Measurements from ENCODE around the gene CUTA.
"Not testable (repeated sequence)": the region's sequence is repeated elsewhere in the genome, so short reads cannot be mapped to it uniquely, and the experiment has no call there.

The CUTA gene

GRCh38 chr6:33399881-33400280, 18.0 kb downstream of the CUTA start:
- not testable (repeated sequence) for DNase-seq; H3K4me1 ChIP-seq (ENCODE audit: control insufficient read depth, low read depth, low read length); H4K8ac ChIP-seq (ENCODE audit: low read depth, low read length); H3K27me3 ChIP-seq (ENCODE audit: insufficient read depth, low read length, poor library complexity); H3K9ac ChIP-seq (ENCODE audit: low read length); H2BK15ac ChIP-seq (replicated peaks; ENCODE audit: low read depth); H3K4me2 ChIP-seq (ENCODE audit: low read length); H2AK5ac ChIP-seq (ENCODE audit: low read length); H3K18ac ChIP-seq (ENCODE audit: low read length); H3K56ac ChIP-seq (ENCODE audit: low read length); H2BK5ac ChIP-seq (ENCODE audit: low read length); H2BK120ac ChIP-seq (ENCODE audit: low read depth, low read length); H3K4ac ChIP-seq (ENCODE audit: low read depth, low read length); H3K4me3 ChIP-seq (ENCODE audit: low read length); H3K23ac ChIP-seq (ENCODE audit: low read length); H3K27ac ChIP-seq (ENCODE audit: low read depth, low read length); H4K5ac ChIP-seq (ENCODE audit: low read length)
- H3K79me2 ChIP-seq (ENCODE audit: control insufficient read depth, insufficient read depth, low read length) = peaks cover 24% of the 10 kb centered on the region
- WGBS (ENCODE audit: extremely low coverage, insufficient coverage, low lambda C conversion rate) = no CpG with 5 or more reads among the region's 6 CpGs
- peaks cover 20% of the 10 kb centered on the region for H3K36me3 ChIP-seq (ENCODE audit: control insufficient read depth, insufficient read depth, low read length)
- H3K79me1 ChIP-seq (ENCODE audit: low read length) = peaks cover 14% of the 10 kb centered on the region

- not testable (repeated sequence) for H4K8ac ChIP-seq (ENCODE audit: low read depth, low read length); H3K4ac ChIP-seq (ENCODE audit: low read depth, low read length); H3K4me3 ChIP-seq (ENCODE audit: low read length); H2BK120ac ChIP-seq (ENCODE audit: low read depth, low read length); H4K5ac ChIP-seq (ENCODE audit: low read length); H2AK5ac ChIP-seq (ENCODE audit: low read length); H3K27me3 ChIP-seq (ENCODE audit: insufficient read depth, low read length, poor library complexity); DNase-seq; H2BK5ac ChIP-seq (ENCODE audit: low read length); H2BK15ac ChIP-seq (replicated peaks; ENCODE audit: low read depth); H3K27ac ChIP-seq (ENCODE audit: low read depth, low read length); H3K23ac ChIP-seq (ENCODE audit: low read length); H3K56ac ChIP-seq (ENCODE audit: low read length); H3K9ac ChIP-seq (ENCODE audit: low read length); H3K4me1 ChIP-seq (ENCODE audit: control insufficient read depth, low read depth, low read length); H3K18ac ChIP-seq (ENCODE audit: low read length); H3K4me2 ChIP-seq (ENCODE audit: low read length)
- Histone ChIP-seq H3K36me3 (ENCODE audit: control insufficient read depth, insufficient read depth, low read length) (peaks cover 11% of the 10 kb centered on the region), H3K79me2 (ENCODE audit: control insufficient read depth, insufficient read depth, low read length) (peaks cover 36% of the 10 kb centered on the region), H3K79me1 (ENCODE audit: low read length) (peaks cover 15% of the 10 kb centered on the region)
- no CpG with 5 or more reads among the region's 3 CpGs for WGBS (ENCODE audit: extremely low coverage, insufficient coverage, low lambda C conversion rate)
Observed at GRCh38 chr6:33398601-33399000, 19.3 kb downstream of the CUTA start.

- Histone ChIP-seq H3K4me1 (ENCODE audit: control insufficient read depth, low read depth, low read length) (no peaks in the 10 kb centered on the region), H3K18ac (ENCODE audit: low read length) (no peak overlapping the region), H2AK5ac (ENCODE audit: low read length) (no peak overlapping the region), H3K56ac (ENCODE audit: low read length) (no peak overlapping the region), H3K4ac (ENCODE audit: low read depth, low read length) (no peak overlapping the region), H3K23ac (ENCODE audit: low read length) (no peak overlapping the region), H3K4me2 (ENCODE audit: low read length) (no peak overlapping the region), H4K5ac (ENCODE audit: low read length) (no peak overlapping the region), H2BK5ac (ENCODE audit: low read length) (no peak overlapping the region), H4K8ac (ENCODE audit: low read depth, low read length) (no peak overlapping the region), H3K27ac (ENCODE audit: low read depth, low read length) (no peak overlapping the region), H2BK15ac (replicated peaks; ENCODE audit: low read depth) (no peak overlapping the region), H2BK120ac (ENCODE audit: low read depth, low read length) (no peak overlapping the region), H3K4me3 (ENCODE audit: low read length) (no peak overlapping the region), H3K79me1 (ENCODE audit: low read length) (peaks cover 13% of the 10 kb centered on the region), H3K9ac (ENCODE audit: low read length) (no peak overlapping the region), H3K36me3 (ENCODE audit: control insufficient read depth, insufficient read depth, low read length) (peaks cover 8% of the 10 kb centered on the region), H3K79me2 (ENCODE audit: control insufficient read depth, insufficient read depth, low read length) (peaks cover 46% of the 10 kb centered on the region), H3K27me3 (ENCODE audit: insufficient read depth, low read length, poor library complexity) (no peaks in the 10 kb centered on the region)
- DNase-seq = no peak
- no CpG with 5 or more reads among the region's 1 CpG for WGBS (ENCODE audit: extremely low coverage, insufficient coverage, low lambda C conversion rate)
Observed at GRCh38 chr6:33397541-33397940, 20.4 kb downstream of the CUTA start.

GRCh38 chr6:33392979-33393378, 24.9 kb downstream of the CUTA start:
- Histone ChIP-seq H3K18ac (ENCODE audit: low read length) (no peak overlapping the region), H4K8ac (ENCODE audit: low read depth, low read length) (no peak overlapping the region), H3K79me2 (ENCODE audit: control insufficient read depth, insufficient read depth, low read length) (peaks cover 52% of the 10 kb centered on the region), H3K27ac (ENCODE audit: low read depth, low read length) (no peak overlapping the region), H2AK5ac (ENCODE audit: low read length) (no peak overlapping the region), H3K36me3 (ENCODE audit: control insufficient read depth, insufficient read depth, low read length) (peaks cover 3% of the 10 kb centered on the region), H3K56ac (ENCODE audit: low read length) (peak overlapping the region; percentile 93), H3K4me1 (ENCODE audit: control insufficient read depth, low read depth, low read length) (no peaks in the 10 kb centered on the region), H3K79me1 (ENCODE audit: low read length) (peaks cover 11% of the 10 kb centered on the region), H3K4me3 (ENCODE audit: low read length) (peak overlapping the region; percentile 90), H3K4ac (ENCODE audit: low read depth, low read length) (no peak overlapping the region), H2BK5ac (ENCODE audit: low read length) (no peak overlapping the region), H3K9ac (ENCODE audit: low read length) (peak overlapping the region; percentile 90), H2BK15ac (replicated peaks; ENCODE audit: low read depth) (no peak overlapping the region), H4K5ac (ENCODE audit: low read length) (no peak overlapping the region), H3K27me3 (ENCODE audit: insufficient read depth, low read length, poor library complexity) (no peaks in the 10 kb centered on the region), H3K4me2 (ENCODE audit: low read length) (peak overlapping the region; percentile 21), H2BK120ac (ENCODE audit: low read depth, low read length) (no peak overlapping the region), H3K23ac (ENCODE audit: low read length) (no peak overlapping the region)
- DNase-seq = no peak
- WGBS (ENCODE audit: extremely low coverage, insufficient coverage, low lambda C conversion rate) = no CpG with 5 or more reads among the region's 3 CpGs

- DNase-seq = no peak
- Histone ChIP-seq H3K27ac (ENCODE audit: low read depth, low read length) (no peak overlapping the region), H3K79me1 (ENCODE audit: low read length) (peaks cover 7% of the 10 kb centered on the region), H2BK5ac (ENCODE audit: low read length) (no peak overlapping the region), H4K5ac (ENCODE audit: low read length) (no peak overlapping the region), H2BK15ac (replicated peaks; ENCODE audit: low read depth) (no peak overlapping the region), H3K18ac (ENCODE audit: low read length) (no peak overlapping the region), H3K27me3 (ENCODE audit: insufficient read depth, low read length, poor library complexity) (no peaks in the 10 kb centered on the region), H3K4me1 (ENCODE audit: control insufficient read depth, low read depth, low read length) (no peaks in the 10 kb centered on the region), H3K23ac (ENCODE audit: low read length) (no peak overlapping the region), H2BK120ac (ENCODE audit: low read depth, low read length) (no peak overlapping the region), H3K79me2 (ENCODE audit: control insufficient read depth, insufficient read depth, low read length) (peaks cover 48% of the 10 kb centered on the region), H3K4me3 (ENCODE audit: low read length) (peak overlapping the region; percentile 90), H3K36me3 (ENCODE audit: control insufficient read depth, insufficient read depth, low read length) (peaks cover 1% of the 10 kb centered on the region), H4K8ac (ENCODE audit: low read depth, low read length) (no peak overlapping the region), H3K4me2 (ENCODE audit: low read length) (peak overlapping the region; percentile 21), H3K56ac (ENCODE audit: low read length) (peak overlapping the region; percentile 93), H3K9ac (ENCODE audit: low read length) (peak overlapping the region; percentile 90), H3K4ac (ENCODE audit: low read depth, low read length) (peak overlapping the region; percentile 36), H2AK5ac (ENCODE audit: low read length) (no peak overlapping the region)
- WGBS (ENCODE audit: extremely low coverage, insufficient coverage, low lambda C conversion rate) = no CpG with 5 or more reads among the region's 5 CpGs
Observed at GRCh38 chr6:33392595-33392948, 25.3 kb downstream of the CUTA start.

GRCh38 chr6:33391922-33392594, 25.8 kb downstream of the CUTA start:
- Histone ChIP-seq H2BK120ac (ENCODE audit: low read depth, low read length) (peak overlapping the region; percentile 5), H3K27me3 (ENCODE audit: insufficient read depth, low read length, poor library complexity) (no peaks in the 10 kb centered on the region), H3K79me2 (ENCODE audit: control insufficient read depth, insufficient read depth, low read length) (peaks cover 46% of the 10 kb centered on the region), H4K5ac (ENCODE audit: low read length) (no peak overlapping the region), H4K8ac (ENCODE audit: low read depth, low read length) (no peak overlapping the region), H3K9ac (ENCODE audit: low read length) (peak overlapping the region; percentile 90), H2AK5ac (ENCODE audit: low read length) (no peak overlapping the region), H3K36me3 (ENCODE audit: control insufficient read depth, insufficient read depth, low read length) (no peaks in the 10 kb centered on the region), H3K79me1 (ENCODE audit: low read length) (peaks cover 5% of the 10 kb centered on the region), H3K18ac (ENCODE audit: low read length) (peak overlapping the region; percentile 61), H3K23ac (ENCODE audit: low read length) (peak overlapping the region; percentile 33), H3K56ac (ENCODE audit: low read length) (peak overlapping the region; percentile 93), H3K4me1 (ENCODE audit: control insufficient read depth, low read depth, low read length) (no peaks in the 10 kb centered on the region), H3K4me2 (ENCODE audit: low read length) (peak overlapping the region; percentile 21), H3K4me3 (ENCODE audit: low read length) (peak overlapping the region; percentile 90), H2BK15ac (replicated peaks; ENCODE audit: low read depth) (no peak overlapping the region), H3K4ac (ENCODE audit: low read depth, low read length) (peak overlapping the region; percentile 36), H2BK5ac (ENCODE audit: low read length) (peak overlapping the region; percentile 49), H3K27ac (ENCODE audit: low read depth, low read length) (peak overlapping the region; percentile 72)
- no CpG with 5 or more reads among the region's 31 CpGs for WGBS (ENCODE audit: extremely low coverage, insufficient coverage, low lambda C conversion rate)
- DNase-seq = peak; percentile 41

All from mesendoderm (in vitro differentiated cells).